GM21528 (cell line): ENCODE results near the gene CRLF1.

ENCODE experiments used
- ATAC-seq: cut with Tn5 transposase; IDR thresholded peaks from one replicate; pipeline ENCODE4 v1.9.1; 2021; ENCODE audit warnings: mild to moderate bottlenecking, moderate library complexity; ENCODE audit not compliant: unreplicated experiment, low FRiP score

The CRLF1 gene

GRCh38 chr19:18606281-18607225, at the start of gene CRLF1:
Gene CRLF1 (minus strand): TSS chr19:18606799. CDS start chr19:18606656, 143 bp downstream.
- no peak for ATAC-seq

GRCh38 chr19:18655173-18655844, 48.7 kb upstream of the CRLF1 start:
- no peak for ATAC-seq

- no peak for ATAC-seq
Measured at GRCh38 chr19:18654469-18654868, 47.9 kb upstream of the CRLF1 start.

- no peak for ATAC-seq
Measured at GRCh38 chr19:18653853-18654252, 47.3 kb upstream of the CRLF1 start.

- ATAC-seq = no peak
Measured at GRCh38 chr19:18651733-18652132, 45.1 kb upstream of the CRLF1 start.

GRCh38 chr19:18651300-18651699, 44.7 kb upstream of the CRLF1 start:
- ATAC-seq = no peak

- no peak for ATAC-seq
Measured at GRCh38 chr19:18650468-18651041, 44.0 kb upstream of the CRLF1 start.

- no peak for ATAC-seq
Measured at GRCh38 chr19:18650021-18650390, 43.4 kb upstream of the CRLF1 start.

GRCh38 chr19:18649371-18650020, 42.9 kb upstream of the CRLF1 start:
- no peak for ATAC-seq

- ATAC-seq = no peak
Measured at GRCh38 chr19:18648973-18649315, 42.3 kb upstream of the CRLF1 start.

GRCh38 chr19:18647807-18648206, 41.2 kb upstream of the CRLF1 start:
- no peak for ATAC-seq

- no peak for ATAC-seq
Measured at GRCh38 chr19:18647371-18647767, 40.8 kb upstream of the CRLF1 start.

GRCh38 chr19:18646535-18647370, 40.2 kb upstream of the CRLF1 start:
- ATAC-seq = no peak

- ATAC-seq = no peak
Measured at GRCh38 chr19:18645035-18645511, 38.5 kb upstream of the CRLF1 start.

- ATAC-seq = no peak
Measured at GRCh38 chr19:18644196-18645034, 37.8 kb upstream of the CRLF1 start.

- ATAC-seq = no peak
Measured at GRCh38 chr19:18639706-18640243, 33.2 kb upstream of the CRLF1 start.

GRCh38 chr19:18637673-18638630, 31.4 kb upstream of the CRLF1 start:
- no peak for ATAC-seq
